Left ventricle myocardium superior (tissue), 1 donor: Measurements from ENCODE around the gene TBPL1. TPM values are rescaled to one million over a fixed set of nuclear protein-coding genes. Genes with fewer than 3 reads are reported as not detected.

ENCODE experiments used
- ATAC-seq: fragments of 200-7000 bp; cut with Tn5 transposase; one replicate; pipeline ENCODE4 v1.9.1; 2020; ENCODE audit warnings: mild to moderate bottlenecking, moderate library complexity
- DNase-seq: peaks from one replicate; pipeline ENCODE4 v3.0.0-alpha.2; 2020
- intact Hi-C: fragments of 100-400 bp; cut with micrococcal nuclease; formaldehyde crosslinking; loops from one replicate; pipeline ENCODE4 v1.11.0; 2022
- total RNA-seq: library from RNA; stranded (reverse); fragmentation: NEBNext Ultra II Directional; extraction: Animal tissue kit (Norgen Biotek cat#: 25700); gene quantifications from one replicate; pipeline ENCODE4 v1.2.1, GENCODE V29; 2021
- donor health status: DM: no; HTN: yes; CAD: no; lungs with severe emphysema.

TBPL1 gene
- total RNA-seq, 1 donor from 2014 or later, result 14.2 TPM

DNA sequence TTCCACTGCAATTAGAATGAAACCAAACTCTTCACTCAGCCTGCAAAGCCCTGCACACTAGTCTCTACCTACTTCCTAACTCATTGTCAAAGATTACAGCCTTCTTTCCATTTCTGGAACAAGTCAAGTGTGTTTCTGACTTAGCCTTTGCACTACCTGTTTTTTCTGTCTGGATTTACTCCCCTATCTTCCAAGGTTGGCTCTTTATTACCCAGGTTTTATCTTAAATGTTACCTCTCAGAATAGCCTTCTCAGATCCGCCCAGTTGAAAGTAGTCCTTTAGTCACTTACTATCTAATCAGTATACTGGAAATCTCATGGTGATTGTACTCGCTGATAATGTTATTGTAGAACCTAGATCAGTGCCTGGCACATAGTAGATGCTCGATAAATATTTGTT is 42.7 kb downstream of the TBPL1 start:
- no peak for ATAC-seq
- intact Hi-C loops, result no loop called here
- DNase-seq, result no peak

DNA sequence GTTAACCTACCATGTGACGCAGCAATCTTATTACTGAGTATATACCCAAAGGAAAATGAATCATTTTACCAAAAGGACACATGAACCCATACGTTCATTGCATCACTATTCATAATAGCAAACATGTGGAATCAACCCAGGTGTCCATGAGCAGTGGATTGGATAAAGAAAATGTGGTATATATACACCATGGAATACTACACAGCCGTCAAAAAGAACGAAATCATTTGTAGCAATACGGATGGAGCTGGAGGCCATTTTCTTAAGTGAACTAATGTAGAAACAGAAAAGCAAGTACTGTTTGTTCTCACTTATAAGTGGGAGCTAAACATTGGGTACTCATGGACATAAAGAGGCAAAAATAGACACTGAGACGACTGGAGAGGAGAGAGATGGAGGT is 44.2 kb downstream of the TBPL1 start:
- intact Hi-C loops, result no loop called here
- ATAC-seq (no peak), DNase-seq (no peak)

DNA sequence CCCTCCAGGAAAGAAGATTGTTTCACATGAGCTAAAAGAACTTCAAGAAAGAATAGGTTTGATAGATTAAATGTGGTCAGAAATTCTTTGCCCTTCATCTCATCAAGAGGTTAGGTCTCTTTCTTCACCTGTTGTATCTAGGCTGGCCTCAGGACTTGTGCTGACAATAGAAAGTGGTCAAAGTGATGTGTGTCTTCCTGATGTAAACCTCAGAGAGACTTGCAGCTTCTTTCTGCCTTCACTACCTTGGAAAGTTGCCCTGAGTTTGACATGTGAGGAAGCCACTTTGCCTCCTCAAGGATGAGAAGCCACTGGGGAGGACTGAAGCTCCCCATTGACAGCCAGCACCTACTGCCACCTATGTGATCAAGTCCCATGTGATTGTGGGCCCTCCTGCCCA is 46.3 kb downstream of the TBPL1 start:
- DNase-seq, result no peak
- intact Hi-C loops, result no loop called here

DNA sequence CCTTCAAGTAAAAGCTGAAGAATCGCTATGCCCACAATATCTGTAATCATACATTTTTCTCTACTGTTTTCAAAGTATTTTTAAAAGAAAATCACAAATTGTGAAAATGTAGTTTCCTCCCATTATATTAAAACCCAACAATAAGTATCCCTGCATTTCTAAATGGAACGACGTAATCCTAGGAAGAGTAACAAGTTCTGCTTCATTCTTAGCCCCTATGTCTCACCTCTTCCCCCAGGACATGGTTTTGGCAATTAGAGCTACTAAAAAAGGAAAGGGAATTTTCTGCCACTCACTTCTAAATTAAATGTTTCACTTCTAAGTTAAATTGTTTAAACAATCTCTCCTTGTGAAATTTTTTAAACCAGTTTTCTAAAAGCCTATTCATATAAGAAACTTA is 47.4 kb downstream of the TBPL1 start:
- DNase-seq (no peak), ATAC-seq (no peak)
- intact Hi-C loops, result no loop called here

More for the DNA sequence above, 46.3 kb downstream of the TBPL1 start:
- ATAC-seq, result no peak

DNA sequence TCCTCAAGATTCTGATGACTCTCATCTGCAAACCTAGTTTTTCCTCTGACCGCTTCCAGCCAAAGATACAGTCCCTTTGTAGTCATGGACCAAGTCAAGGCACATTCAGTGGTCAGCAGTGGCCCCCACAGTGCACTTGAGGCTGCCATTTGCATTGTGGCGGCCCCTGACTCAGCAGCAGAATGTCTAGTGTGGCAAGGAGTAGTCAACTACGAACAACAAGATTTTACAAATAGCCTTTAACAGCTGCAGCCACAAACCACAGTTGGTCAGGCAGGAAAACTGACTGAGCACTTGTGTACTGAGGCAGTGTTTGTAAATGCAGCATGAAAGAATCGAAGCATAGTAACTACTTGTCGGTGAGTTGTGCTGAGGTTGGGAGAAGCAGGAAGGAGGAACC is 49.8 kb downstream of the TBPL1 start:
- intact Hi-C loops, result no loop called here

DNA sequence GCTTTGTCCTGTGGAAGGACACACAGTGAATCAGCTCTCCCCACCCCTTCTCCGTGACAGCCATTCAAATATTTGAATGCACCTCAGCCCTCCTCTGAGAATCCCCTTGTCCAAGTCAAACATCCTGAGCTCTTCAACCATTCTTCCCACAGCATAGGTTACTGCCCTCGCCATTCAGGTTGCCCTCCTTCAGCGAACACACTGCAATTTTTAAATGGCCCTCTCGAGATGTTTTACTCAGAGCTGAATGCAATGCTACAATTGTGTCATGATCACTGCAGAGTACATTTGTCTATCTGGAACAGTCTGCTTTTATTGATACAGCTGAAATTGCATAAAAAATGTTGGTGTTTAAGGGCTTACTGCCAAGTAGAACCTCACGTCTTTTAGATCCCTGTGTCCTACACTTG is 50.5 kb downstream of the TBPL1 start:
- ATAC-seq, result no peak
- no peak for DNase-seq
- intact Hi-C loops, result no loop called here

More for the DNA sequence above, 49.8 kb downstream of the TBPL1 start:
- ATAC-seq (no peak), DNase-seq (no peak)

DNA sequence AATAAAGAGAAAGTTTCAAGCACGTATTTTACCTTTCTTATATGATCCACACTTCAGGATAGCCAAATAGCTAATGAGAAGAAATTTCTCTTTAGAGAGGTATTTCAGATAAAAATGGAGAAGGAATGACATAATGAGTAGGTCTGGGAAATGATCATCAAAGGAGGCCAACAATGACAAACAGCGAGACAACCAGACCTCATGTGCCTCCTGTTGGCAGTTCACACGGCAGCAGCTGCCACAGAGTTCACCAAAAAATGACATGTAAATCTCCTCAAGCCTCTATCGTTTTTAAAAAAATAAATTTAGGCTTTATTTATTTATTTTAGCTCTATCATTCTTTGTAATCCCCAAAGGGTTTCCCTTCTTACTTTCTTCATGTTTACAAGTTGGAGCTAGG is 51.7 kb downstream of the TBPL1 start:
- DNase-seq, result no peak
- no peak for ATAC-seq
- intact Hi-C loops, result no loop called here

DNA sequence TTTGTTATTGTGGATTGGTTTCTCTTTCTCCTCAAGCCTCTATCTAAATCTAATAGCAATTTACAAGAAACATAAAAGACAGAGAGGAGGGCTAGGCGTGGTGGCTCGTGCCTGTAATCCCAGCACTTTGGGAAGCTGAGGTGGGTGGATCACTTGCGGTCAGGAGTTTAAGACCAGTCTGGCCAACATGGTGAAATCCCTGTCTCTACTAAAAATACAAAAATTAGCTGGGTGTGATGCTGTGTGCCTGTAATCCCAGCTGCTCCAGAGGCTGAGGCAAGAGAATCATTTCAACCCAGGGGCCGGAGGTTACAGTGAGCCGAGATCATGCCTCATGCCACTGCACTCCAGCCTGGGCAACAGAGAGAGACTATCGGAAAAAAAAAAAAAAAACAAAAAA is 52.8 kb downstream of the TBPL1 start:
- DNase-seq (no peak), ATAC-seq (no peak)
- intact Hi-C loops, result no loop called here

DNA sequence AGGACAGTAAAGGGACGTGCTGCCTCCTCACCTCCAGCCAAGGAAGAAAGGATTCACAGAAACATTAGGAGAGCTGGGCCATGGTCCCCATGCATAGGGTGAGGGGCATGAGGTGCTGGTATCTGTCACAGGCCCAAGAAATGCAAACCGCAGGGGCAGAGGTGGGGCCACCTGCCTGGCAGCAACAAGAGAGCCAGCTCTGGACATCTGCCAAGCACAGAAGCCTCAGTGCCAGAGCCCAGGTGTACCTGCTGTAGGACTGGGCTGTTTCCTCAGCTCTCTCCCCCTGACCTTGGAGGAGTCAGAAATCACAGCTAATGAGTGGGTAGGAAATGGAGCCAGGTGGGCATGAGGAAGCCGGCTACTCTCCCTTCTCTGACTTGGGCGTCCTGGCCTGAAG is 54.1 kb downstream of the TBPL1 start:
- DNase-seq (no peak), ATAC-seq (no peak)

DNA sequence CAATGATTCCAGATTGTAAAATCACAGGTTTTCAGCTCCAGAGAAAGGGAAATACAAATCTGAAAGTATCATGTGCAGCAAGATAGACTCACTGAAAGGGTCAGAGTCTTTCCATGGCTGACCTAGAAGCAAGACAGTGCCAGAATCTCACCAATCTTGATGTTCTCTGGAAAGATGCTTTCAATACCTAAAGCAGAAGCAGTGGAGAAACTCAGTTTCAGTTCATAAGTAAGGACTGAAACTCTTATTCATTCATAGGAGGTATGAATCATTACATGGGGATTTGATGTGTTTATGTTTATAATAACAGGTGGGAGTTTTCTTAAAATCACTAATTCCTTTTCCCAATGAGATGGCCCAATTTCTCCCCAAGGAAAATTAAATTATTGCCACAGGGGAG is 56.9 kb downstream of the TBPL1 start:
- ATAC-seq (no peak), DNase-seq (no peak)
- intact Hi-C loops, result no loop called here

More for the DNA sequence above, 54.1 kb downstream of the TBPL1 start:
- intact Hi-C loops, result no loop called here

DNA sequence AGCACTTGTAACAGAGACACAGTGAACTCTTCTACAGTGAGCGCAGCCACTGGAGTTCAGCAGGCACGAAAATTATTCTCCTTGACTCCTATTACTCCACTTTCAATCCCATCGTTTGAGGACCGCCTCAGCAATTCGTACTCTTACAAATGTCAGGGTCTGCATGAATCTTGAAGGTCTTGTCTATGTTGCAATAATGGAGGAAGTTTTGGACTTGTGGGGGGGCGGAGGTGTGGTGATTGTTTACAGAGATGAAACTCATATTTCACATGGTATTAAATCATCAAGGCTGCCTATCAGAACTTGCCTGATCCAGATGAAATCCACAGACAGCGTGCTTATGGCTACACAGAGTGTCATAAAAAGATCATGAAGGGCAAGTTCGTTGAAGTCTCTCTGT is 57.4 kb downstream of the TBPL1 start:
- ATAC-seq (no peak), DNase-seq (no peak)
- intact Hi-C loops, result no loop called here

DNA sequence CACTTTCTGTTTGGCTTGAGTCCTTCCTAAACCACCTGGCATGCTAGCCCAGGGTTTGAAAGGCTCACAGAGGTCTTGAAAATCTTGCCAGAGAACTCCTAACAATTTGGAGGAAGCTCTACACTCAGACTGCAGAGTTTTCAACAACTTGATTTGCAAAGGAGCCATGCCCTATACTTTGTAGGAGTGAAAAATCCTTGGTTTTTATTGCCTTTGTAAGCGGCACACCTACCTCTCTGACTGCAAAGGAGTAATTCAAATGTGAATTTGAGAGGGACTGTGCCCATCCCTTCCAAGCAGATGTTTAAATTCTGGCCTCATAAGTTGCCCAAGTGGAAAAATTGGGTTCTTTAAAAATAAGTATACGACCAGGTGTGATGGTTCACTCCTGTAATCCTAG is 58.0 kb downstream of the TBPL1 start:
- ATAC-seq (no peak), DNase-seq (no peak)
- intact Hi-C loops, result no loop called here

DNA sequence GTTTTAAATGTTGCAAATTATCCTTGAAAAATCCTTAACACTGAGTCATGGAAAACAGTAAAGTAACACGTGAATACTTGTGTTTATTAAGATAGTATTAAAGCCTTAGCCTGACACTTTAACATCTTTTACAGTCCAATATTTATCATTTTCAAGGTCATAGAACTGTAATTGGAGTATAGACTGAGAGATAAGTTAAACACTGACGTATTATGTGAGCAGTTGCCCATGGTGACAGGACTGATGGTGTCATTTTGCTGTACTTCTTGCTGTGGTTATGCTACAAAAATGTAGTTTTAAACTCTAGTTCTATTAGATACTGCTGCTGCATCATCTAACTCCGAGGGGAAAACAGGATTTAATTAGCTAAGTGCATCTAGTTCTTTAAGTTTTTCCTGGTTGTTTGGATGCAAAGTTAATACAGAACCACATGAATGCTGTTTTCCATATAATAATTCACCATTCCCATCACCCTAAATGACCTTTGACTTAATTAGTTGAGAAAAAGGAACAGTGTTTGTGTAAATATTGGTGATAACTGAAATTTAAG is 61.6 kb downstream of the TBPL1 start:
- intact Hi-C loops, result no loop called here
- no peak for DNase-seq
- no peak for ATAC-seq

DNA sequence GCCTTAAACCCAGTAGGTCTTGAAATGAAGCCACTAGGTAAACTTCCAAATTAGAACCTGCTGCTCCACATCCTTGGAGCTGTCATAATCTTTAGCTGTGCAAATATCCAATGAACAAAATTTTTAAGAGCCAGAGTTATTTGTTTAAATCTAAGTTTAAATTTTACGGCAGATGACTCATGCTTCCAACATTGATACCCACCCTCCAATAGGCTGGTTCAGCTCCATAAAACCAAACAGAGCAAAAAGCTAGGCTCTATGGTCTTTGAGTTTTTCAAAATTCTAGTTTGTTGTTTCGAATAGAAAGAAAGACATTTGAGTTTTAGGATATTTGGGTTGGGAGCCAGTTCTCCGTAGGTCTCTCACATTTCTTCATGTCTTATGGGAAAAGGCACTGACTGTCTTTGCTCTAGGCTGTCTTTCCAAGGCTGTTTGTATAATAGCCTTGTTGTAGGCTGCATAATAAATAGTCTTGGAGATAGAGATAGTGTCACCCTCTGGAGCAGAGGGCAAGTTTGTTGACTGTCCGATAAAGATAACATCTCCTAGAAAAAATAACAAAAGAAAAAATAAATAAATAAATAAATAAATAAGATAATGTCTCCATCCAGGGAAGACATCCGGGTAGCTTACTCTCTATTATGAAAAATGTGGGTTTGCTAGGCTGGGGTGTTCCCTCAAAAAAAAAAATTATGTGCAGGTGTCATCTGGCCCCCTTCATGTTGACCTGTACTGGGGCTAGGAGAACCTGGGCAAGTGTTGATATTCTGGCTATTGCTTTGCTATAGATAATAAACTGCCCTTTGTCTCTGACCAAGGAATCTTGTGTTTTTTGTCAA is 62.9 kb downstream of the TBPL1 start:
- ATAC-seq, result no peak
- intact Hi-C loops, result no loop called here
- no peak for DNase-seq

DNA sequence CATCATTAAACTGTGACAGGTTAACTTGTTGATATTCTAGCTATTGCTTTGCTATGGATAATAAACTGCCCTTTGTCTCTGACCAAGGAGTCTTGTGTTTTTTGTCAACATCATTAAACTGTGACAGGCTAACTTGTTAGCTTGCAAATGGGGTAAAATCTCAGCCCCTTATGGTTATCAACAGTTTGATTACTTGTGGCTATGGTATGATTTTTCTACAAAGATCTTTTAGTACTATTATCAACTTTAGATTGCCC is 63.5 kb downstream of the TBPL1 start:
- ATAC-seq (no peak), DNase-seq (no peak)
- intact Hi-C loops, result no loop called here

DNA sequence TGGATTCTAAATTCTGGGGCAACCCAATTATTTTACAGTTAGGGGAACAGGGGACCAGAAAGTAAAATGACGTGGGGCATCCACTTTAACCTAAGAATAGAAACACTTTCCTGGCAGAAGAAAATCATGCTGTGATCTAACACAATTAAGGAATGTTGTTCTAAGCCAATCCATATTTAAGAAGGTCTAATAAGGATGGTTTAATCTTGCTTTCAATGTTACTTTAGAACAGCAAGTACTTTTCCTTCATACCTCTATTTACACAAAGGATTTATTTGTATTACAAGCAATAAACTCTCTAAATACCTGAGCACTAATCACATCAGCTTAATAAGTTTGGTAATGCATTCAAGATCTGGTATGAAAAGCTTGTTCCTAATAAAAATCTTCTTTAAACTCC is 67.0 kb downstream of the TBPL1 start:
- intact Hi-C loops, result no loop called here

DNA sequence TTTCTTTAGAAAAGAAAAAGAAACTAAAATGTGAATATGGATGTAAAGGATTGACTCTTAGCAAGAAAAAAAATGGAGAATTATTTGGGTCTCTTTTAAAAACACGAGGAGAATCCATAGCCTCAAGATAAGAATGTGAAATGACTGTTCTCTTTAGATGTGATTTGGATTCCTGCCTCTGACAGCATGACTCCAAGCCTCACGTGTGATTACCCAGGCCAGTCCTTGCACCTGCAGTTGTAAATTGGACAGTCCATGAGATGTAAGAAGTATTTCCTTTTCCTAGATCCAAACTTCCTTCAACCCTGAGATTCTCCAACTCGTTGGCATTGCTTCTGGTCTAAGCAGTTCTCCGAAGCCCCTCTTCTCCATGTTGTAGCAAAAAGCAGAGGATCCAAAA is 67.5 kb downstream of the TBPL1 start:
- ATAC-seq, result peak; percentile 54
- intact Hi-C loops, result no loop called here
- DNase-seq, result no peak

More for the DNA sequence above, 67.0 kb downstream of the TBPL1 start:
- no peak for ATAC-seq
- no peak for DNase-seq

DNA sequence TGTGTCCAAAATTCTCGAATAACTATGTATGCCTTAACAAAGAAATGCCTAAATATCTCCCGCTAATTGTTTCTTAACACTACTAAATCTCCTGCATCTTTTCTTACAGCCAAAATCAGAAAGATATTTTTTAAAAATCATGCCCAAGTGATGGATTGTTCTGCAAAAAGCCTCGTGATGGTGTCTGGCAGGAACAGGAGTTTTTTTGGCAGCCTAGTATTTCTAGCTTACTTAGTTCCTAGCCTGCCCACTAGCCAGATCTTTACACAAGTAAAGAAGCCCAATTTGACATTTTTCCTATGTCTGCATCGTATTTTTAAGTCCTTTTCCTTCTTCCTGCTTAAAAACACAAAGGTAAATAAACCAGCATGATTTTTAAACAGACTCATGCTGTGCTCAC is 67.9 kb downstream of the TBPL1 start:
- peak; percentile 38 for ATAC-seq
- no peak for DNase-seq
- intact Hi-C loops, result no loop called here

DNA sequence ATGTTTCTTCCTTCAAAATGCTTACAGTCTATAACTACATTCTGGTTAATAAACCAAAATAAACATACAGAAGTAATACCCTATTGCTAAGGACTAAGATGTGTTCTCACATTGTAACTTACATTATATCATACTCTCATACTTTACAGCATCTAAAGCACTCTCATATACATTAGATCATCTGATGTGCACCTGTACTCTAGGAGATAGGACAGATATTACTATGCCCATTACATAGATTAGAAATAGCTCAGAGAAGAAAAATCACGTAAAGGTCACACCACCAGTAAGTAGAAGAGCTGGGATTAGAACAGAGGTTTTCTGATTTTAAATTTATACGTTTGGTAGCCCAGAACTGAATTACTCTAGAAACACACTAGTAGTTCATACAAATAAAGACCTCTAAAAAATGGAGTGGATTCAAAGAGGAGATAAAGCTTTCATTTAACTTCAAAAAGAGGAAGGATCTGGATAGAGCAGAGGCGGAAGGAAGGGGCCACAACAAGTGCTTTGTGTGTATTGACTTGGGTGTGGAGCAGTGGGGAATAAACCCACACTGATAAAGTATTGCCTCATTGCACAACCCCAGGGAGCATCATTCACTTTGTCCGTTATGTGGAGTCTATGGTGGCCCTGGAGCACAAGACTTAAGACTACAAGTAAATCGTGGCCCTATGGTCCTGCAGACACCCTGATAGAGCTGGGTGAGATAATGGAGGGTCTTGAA is 68.5 kb downstream of the TBPL1 start:
- no peak for DNase-seq
- intact Hi-C loops, result no loop called here
- ATAC-seq, result no peak

DNA sequence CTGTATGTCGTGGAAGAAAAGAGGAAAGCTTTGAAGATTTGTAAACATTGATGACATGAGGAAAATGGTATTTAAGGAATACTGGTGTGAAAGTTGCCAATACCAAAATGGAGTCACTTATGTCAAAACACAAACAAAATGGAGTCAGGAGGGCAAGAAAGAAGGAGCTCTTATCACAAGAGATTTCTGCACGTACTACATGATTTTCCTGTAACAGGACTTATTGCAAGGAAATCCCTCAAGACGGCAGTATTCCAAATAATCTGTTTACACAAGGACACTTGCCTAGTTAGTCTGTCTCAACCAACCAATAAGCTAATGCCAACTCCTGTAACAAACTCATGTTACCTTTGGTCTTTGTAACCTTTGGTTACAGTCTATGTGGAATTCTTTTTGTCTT is 69.6 kb downstream of the TBPL1 start:
- intact Hi-C loops, result no loop called here
- DNase-seq, result no peak
- no peak for ATAC-seq

DNA sequence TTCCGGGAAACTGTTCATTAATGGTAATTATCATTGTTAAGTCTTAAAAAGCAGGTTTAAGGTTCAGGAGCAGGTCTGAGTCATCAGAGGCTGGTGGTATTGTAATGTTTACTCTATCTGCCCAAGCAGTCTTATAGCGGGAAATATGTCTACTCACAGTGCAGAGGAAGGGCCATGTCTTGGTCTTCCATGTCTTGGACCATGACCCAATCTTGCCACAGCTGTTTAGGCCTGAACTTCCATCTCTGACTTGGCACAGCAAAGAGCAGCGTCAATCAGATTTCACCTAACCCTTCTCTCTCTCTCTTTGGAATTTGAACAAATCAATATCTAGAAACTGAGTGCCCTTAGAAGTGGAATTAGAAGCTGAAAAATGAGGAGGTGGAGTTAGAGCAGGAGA is 73.6 kb downstream of the TBPL1 start:
- intact Hi-C loops, result no loop called here
- ATAC-seq (no peak), DNase-seq (no peak)
